Dendritic cell treated with granulocyte-macrophage colony-stimulating factor and Interleukin-4, amounts not matched to agents 40 ng/mL and 50 ng/mL, for 4 days (primary cell): ENCODE results near the gene NEURL1.
"Not testable (repeated sequence)": the region's sequence is repeated elsewhere in the genome, so short reads cannot be mapped to it uniquely, and the experiment has no call there.

ENCODE experiments used
- H3K27ac Mint-ChIP-seq: one replicate; pipeline ENCODE4 v1.8.0; 2022; ENCODE audit warnings: mild to moderate bottlenecking, mixed read lengths
- H3K27me3 Mint-ChIP-seq: one replicate; pipeline ENCODE4 v1.8.0; 2022; ENCODE audit warnings: mild to moderate bottlenecking, mixed read lengths
- H3K36me3 Mint-ChIP-seq: one replicate; pipeline ENCODE4 v1.8.0; 2022; ENCODE audit warnings: low read depth, mixed read lengths
- H3K4me1 Mint-ChIP-seq: one replicate; pipeline ENCODE4 v1.8.0; 2022; ENCODE audit warnings: low read depth, mixed read lengths
- H3K4me3 Mint-ChIP-seq: one replicate; pipeline ENCODE4 v1.8.0; 2022; ENCODE audit warnings: mild to moderate bottlenecking, moderate library complexity, mixed read lengths
- H3K9me3 Mint-ChIP-seq: one replicate; pipeline ENCODE4 v1.8.0; 2022; ENCODE audit warnings: mixed read lengths
- intact Hi-C: fragments of 100-400 bp; cut with micrococcal nuclease; formaldehyde crosslinking; loops from one replicate; pipeline ENCODE4 v1.15.0; 2022

Gene NEURL1

DNA sequence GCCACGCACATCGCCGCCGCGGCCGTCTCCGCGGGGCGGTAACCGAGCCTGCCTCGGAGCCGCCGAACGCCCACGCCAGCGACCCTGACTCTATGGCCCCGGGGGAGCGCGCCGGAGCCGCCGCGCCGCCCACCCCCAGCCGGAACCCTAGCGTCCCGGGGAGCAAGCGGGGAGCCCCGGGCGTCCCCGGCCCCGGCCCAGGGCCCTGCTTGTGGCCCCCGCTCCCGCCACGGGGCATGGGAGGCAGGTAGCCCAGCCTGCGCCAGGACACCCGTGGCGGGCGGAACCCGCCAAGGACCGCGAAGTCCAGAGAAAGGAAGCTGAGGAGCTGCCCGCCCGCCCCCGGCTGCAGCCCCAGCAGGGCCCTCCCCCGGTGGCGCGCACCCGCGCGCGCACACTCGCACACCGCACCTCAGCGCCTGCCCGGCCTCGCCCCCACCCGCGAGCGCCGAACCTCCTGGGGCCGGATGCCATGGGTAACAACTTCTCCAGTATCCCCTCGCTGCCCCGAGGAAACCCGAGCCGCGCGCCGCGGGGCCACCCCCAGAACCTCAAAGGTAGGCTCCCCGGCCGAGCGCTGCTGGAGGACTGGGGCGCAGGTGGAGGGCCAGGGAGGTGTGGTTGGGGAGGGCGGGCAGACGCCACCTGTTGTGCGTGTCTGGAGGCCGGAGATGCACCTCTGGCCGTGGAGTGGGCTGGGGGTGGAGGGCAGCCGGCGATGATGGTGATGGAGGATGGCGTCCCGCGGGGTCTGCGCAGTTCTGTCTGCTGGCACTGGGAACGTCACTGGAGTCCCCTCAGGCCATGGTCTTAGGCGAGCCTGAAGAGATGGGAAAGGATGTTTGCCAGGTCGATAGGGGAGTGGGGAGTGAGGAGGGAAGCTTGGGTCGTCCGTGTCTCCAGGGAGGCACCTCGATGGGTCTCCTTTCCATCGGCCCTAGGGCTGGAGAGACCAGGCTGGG lies 692 bp downstream of the NEURL1 start:
- no peaks in the 10 kb centered on the region for H3K9me3 Mint-ChIP-seq
- intact Hi-C loops: no loop called here

GRCh38 chr10:103495321-103495720 lies 1.8 kb downstream of the NEURL1 start:
- Mint-ChIP-seq H3K9me3 (no peaks in the 10 kb centered on the region), H3K27me3 (peaks cover 68% of the 10 kb centered on the region), H3K36me3 (no peaks in the 10 kb centered on the region), H3K4me1 (peaks cover 12% of the 10 kb centered on the region), H3K27ac (no peak overlapping the region), H3K4me3 (no peak overlapping the region)
- intact Hi-C loops: no loop called here

More for the DNA sequence above, 692 bp downstream of the NEURL1 start:
- H3K27me3 Mint-ChIP-seq: peaks cover 70% of the 10 kb centered on the region
- H3K27ac Mint-ChIP-seq: no peak overlapping the region
- H3K4me1 Mint-ChIP-seq: peaks cover 12% of the 10 kb centered on the region
- no peaks in the 10 kb centered on the region for H3K36me3 Mint-ChIP-seq
- peak overlapping the region; percentile 46 for H3K4me3 Mint-ChIP-seq

DNA sequence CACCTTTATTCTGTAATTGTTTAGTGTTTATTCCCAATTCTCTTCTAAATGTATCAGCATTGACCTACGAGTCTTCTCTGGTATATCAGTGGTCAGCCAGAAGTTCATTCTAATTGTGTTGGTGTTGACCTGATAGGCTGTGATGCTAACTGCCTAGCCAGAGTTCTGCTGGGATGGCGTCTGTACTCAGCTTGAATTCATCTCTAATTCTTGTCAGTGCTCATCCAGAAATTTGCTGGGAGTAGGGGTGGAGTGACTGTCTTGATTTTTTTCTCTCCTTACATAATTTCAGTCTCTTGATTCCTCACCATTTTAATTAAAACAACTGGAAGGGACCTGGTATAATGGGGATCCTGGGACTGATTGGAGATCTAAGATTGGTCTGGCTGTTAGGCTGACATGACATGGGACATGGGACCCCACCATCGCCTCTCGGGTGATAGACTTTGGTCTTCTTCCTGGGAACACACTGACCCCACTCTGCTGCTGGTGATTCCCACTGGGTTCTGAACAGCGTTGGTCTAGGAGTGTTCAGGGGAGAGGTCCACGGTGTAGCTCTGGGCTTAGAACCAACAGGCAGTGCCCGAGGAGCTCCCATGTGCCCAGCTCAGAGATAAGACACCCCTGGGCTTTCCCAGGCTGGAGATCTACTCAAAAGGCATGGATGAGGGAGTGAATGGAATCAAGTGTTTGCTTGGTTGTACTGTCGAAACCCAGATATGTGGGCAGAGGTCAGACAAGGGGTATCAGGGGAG lies 3.8 kb downstream of the NEURL1 start:
- Mint-ChIP-seq H3K27me3 (peaks cover 62% of the 10 kb centered on the region), H3K36me3 (no peaks in the 10 kb centered on the region), H3K4me1 (peaks cover 13% of the 10 kb centered on the region), H3K4me3 (no peak overlapping the region), H3K9me3 (no peaks in the 10 kb centered on the region), H3K27ac (no peak overlapping the region)
- intact Hi-C loops: no loop called here

- Mint-ChIP-seq H3K4me3 (no peak overlapping the region), H3K27me3 (peaks cover 61% of the 10 kb centered on the region), H3K9me3 (no peaks in the 10 kb centered on the region), H3K36me3 (no peaks in the 10 kb centered on the region), H3K27ac (no peak overlapping the region), H3K4me1 (peaks cover 13% of the 10 kb centered on the region)
- intact Hi-C loops: no loop called here
These were observed 5.6 kb downstream of the NEURL1 start for GRCh38 chr10:103498936-103499638.

DNA sequence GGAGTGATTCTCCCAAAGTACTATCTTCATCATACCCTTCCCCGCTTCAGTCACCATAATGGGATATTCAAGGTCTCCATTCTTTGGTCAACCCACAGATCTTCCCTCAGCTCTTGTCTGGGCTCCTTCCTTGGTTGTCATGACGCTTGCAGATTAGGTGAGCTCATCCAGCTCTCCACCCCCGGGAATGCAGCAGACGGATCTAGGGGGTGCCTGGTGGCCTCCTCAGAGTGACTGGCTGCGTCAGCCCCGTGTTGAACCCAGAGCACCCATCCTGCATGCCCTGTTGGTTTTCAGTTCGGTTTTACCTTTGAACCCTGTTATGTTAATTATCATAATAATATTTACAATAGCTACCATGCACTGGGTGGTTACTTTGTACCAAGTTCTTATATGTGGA lies 6.4 kb downstream of the NEURL1 start:
- intact Hi-C loops: no loop called here
- no peaks in the 10 kb centered on the region for H3K9me3 Mint-ChIP-seq
- H3K36me3 Mint-ChIP-seq: no peaks in the 10 kb centered on the region
- H3K4me3 Mint-ChIP-seq: no peak overlapping the region
- H3K4me1 Mint-ChIP-seq: peaks cover 13% of the 10 kb centered on the region
- no peak overlapping the region for H3K27ac Mint-ChIP-seq
- H3K27me3 Mint-ChIP-seq: peaks cover 56% of the 10 kb centered on the region

- intact Hi-C loops: no loop called here
- peaks cover 50% of the 10 kb centered on the region for H3K27me3 Mint-ChIP-seq
- H3K36me3 Mint-ChIP-seq: no peaks in the 10 kb centered on the region
- H3K4me3 Mint-ChIP-seq: no peak overlapping the region
- H3K9me3 Mint-ChIP-seq: no peaks in the 10 kb centered on the region
- peaks cover 13% of the 10 kb centered on the region for H3K4me1 Mint-ChIP-seq
- no peak overlapping the region for H3K27ac Mint-ChIP-seq
These were observed 7.0 kb downstream of the NEURL1 start for GRCh38 chr10:103500481-103500880.

- H3K36me3 Mint-ChIP-seq: no peaks in the 10 kb centered on the region
- peaks cover 45% of the 10 kb centered on the region for H3K27me3 Mint-ChIP-seq
- intact Hi-C loops: no loop called here
- H3K4me1 Mint-ChIP-seq: peaks cover 13% of the 10 kb centered on the region
- no peak overlapping the region for H3K4me3 Mint-ChIP-seq
- no peak overlapping the region for H3K27ac Mint-ChIP-seq
- no peaks in the 10 kb centered on the region for H3K9me3 Mint-ChIP-seq
These were observed 7.7 kb downstream of the NEURL1 start for GRCh38 chr10:103501186-103501585.

- H3K4me3 Mint-ChIP-seq: no peak overlapping the region
- intact Hi-C loops: no loop called here
- H3K27ac Mint-ChIP-seq: no peak overlapping the region
- H3K4me1 Mint-ChIP-seq: peaks cover 13% of the 10 kb centered on the region
- no peaks in the 10 kb centered on the region for H3K36me3 Mint-ChIP-seq
- no peaks in the 10 kb centered on the region for H3K9me3 Mint-ChIP-seq
- H3K27me3 Mint-ChIP-seq: peaks cover 39% of the 10 kb centered on the region
These were observed 9.6 kb downstream of the NEURL1 start for GRCh38 chr10:103502849-103503660.

GRCh38 chr10:103503777-103504176 lies 10.3 kb downstream of the NEURL1 start:
- peaks cover 13% of the 10 kb centered on the region for H3K4me1 Mint-ChIP-seq

GRCh38 chr10:103504181-103504783 lies 10.8 kb downstream of the NEURL1 start:
- Mint-ChIP-seq H3K27me3 (peaks cover 36% of the 10 kb centered on the region), H3K4me3 (no peak overlapping the region), H3K9me3 (no peaks in the 10 kb centered on the region), H3K36me3 (no peaks in the 10 kb centered on the region), H3K27ac (no peak overlapping the region), H3K4me1 (peaks cover 13% of the 10 kb centered on the region)
- intact Hi-C loops: no loop called here

More at GRCh38 chr10:103503777-103504176, 10.3 kb downstream of the NEURL1 start:
- H3K4me3 Mint-ChIP-seq, H3K9me3 Mint-ChIP-seq, H3K27ac Mint-ChIP-seq, H3K36me3 Mint-ChIP-seq, intact Hi-C loops: not testable (repeated sequence)
- H3K27me3 Mint-ChIP-seq: peaks cover 36% of the 10 kb centered on the region

- Mint-ChIP-seq H3K27me3 (peaks cover 26% of the 10 kb centered on the region), H3K4me1 (peaks cover 13% of the 10 kb centered on the region), H3K36me3 (no peaks in the 10 kb centered on the region), H3K4me3 (no peak overlapping the region), H3K27ac (no peak overlapping the region), H3K9me3 (no peaks in the 10 kb centered on the region)
- intact Hi-C loops: no loop called here
These were observed 12.6 kb downstream of the NEURL1 start for GRCh38 chr10:103506061-103506460.

DNA sequence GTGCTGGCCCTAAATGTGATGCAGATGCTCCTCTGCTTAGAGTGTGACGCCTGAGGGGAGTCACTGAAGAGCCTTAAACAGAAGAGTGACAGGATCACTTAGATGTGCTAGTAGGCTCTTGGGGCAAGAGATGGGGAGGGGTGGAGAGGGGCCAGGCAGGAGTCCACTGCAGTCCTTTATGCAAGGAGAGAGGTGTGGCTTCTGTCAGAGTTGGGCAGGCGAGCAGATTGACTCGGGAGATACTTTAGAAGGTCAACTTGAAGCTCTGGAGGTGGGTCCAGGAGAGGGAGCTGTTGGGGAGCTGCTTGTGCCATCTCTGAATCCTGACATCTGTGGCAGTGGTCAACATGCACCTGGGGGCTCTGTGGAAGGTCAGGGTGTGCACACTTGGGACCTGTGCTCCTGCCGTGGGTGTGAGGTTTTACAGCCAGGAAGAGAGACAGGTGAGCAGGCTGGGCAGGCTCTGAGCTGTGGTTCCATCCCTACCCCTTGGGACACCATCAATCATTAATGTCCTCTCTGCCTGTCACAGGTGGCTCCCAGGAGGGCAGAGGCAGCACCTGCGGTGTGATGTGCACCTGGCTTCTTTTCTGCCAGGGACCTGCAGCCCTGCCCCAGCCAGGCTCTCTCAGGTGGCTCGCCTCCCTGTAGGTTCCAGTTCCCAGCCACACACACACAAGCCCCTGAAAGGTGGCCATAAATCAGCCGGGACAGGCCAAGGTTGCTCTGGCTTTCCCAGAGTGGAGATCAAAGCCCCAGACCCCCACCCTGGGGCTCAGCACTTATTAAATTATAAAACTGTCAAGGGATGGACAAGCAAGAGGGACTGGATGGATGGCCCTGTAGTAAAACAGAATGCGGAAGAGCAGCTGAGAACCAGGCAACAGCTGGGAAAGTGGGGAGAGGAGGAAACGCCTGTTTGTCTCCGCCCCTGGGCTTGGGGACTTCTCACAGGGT lies 14.0 kb downstream of the NEURL1 start:
- intact Hi-C loops: no loop called here
- Mint-ChIP-seq H3K4me3 (no peak overlapping the region), H3K9me3 (no peaks in the 10 kb centered on the region), H3K27me3 (peaks cover 25% of the 10 kb centered on the region), H3K36me3 (no peaks in the 10 kb centered on the region), H3K4me1 (peaks cover 11% of the 10 kb centered on the region), H3K27ac (no peak overlapping the region)
